Kidney epithelial cell (primary cell): Measurements from ENCODE around the gene PLA2G6. TPM values are rescaled to one million over a fixed set of nuclear protein-coding genes. Genes with fewer than 3 reads are reported as not detected.

ENCODE experiments used
- DNase-seq: peaks from one replicate; pipeline ENCODE4 v3.0.0-alpha.2; 2010; ENCODE audit warnings: low read depth
- H3K27me3 ChIP-seq: 2 replicates; pipeline ENCODE4 v1.6.0; 2011; ENCODE audit warnings: low read length; ENCODE audit not compliant: control insufficient read depth, insufficient read depth
- H3K36me3 ChIP-seq: 2 replicates; pipeline ENCODE4 v1.5.1; 2011; ENCODE audit warnings: low read length; ENCODE audit not compliant: control insufficient read depth, insufficient read depth
- H3K4me3 ChIP-seq: 2 replicates; pipeline ENCODE4 v1.5.1; 2011; ENCODE audit warnings: low read depth, mild to moderate bottlenecking, control low read depth, low read length
- total RNA-seq: library from RNA; depleted of rRNA; stranded (reverse); fragments of >200 nt; gene quantifications from 2 replicates; pipeline ENCODE4 v1.2.3, GENCODE V29; 2015
- TF ChIP-seq, protein P1 (sequence below): IDR thresholded peaks from 2 replicates; pipeline ENCODE4 v1.5.1; 2011; ENCODE audit warnings: mild to moderate bottlenecking, moderate library complexity, low read length, control low read depth, inconsistent platforms; ENCODE audit not compliant: insufficient read depth, poor library complexity, severe bottlenecking

Gene PLA2G6
- total RNA-seq, 1 donor from 2014 or later, result 15.5 TPM

DNA sequence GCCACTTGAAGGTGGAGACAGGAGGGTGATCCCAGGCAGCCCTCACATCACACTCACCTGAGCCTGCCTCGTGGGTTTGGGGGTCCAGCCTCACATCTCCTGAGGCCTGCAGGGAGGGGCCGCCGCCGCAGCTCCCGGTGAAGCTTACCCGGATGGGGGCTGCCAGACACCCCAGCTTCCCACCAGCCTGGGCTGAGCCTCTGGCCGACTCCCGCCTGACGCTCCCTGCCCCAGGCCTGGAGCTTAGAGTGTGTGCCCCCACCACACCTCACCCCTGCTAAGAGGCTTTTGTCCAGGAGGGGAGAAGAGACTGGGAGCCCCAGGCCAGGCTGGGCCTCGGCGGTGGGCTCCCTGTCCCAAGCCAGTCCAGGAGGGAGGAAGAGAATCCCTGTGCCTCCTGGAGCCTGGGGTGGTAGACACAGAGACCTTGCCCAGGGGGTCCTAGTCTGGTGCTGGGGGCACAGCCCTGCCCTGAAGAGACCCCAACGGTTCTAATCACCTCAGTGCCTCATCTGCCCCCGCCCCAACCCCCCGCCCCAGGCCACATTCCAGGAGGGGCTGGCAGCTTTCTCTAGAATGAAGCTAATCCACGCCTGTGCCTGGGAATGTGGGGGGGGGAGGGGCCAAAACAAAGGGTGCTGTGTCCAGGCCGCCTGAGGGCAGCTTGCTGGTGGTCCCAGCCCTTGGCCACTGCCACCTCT, 97.5 kb downstream of the PLA2G6 start, which contains the start of gene SLC16A8:
SLC16A8 (minus strand) TSS at position 254 of the 701 bp plus-strand sequence. CDS start 1,311 bp downstream, outside the sequence.
- Histone ChIP-seq H3K27me3 (peaks cover 43% of the 10 kb centered on the region), H3K36me3 (no peaks in the 10 kb centered on the region), H3K4me3 (no peak within 1 kb of the TSS)
- no peak for DNase-seq
- TF ChIP-seq, protein P1, sequence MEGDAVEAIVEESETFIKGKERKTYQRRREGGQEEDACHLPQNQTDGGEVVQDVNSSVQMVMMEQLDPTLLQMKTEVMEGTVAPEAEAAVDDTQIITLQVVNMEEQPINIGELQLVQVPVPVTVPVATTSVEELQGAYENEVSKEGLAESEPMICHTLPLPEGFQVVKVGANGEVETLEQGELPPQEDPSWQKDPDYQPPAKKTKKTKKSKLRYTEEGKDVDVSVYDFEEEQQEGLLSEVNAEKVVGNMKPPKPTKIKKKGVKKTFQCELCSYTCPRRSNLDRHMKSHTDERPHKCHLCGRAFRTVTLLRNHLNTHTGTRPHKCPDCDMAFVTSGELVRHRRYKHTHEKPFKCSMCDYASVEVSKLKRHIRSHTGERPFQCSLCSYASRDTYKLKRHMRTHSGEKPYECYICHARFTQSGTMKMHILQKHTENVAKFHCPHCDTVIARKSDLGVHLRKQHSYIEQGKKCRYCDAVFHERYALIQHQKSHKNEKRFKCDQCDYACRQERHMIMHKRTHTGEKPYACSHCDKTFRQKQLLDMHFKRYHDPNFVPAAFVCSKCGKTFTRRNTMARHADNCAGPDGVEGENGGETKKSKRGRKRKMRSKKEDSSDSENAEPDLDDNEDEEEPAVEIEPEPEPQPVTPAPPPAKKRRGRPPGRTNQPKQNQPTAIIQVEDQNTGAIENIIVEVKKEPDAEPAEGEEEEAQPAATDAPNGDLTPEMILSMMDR, result no peak

DNA sequence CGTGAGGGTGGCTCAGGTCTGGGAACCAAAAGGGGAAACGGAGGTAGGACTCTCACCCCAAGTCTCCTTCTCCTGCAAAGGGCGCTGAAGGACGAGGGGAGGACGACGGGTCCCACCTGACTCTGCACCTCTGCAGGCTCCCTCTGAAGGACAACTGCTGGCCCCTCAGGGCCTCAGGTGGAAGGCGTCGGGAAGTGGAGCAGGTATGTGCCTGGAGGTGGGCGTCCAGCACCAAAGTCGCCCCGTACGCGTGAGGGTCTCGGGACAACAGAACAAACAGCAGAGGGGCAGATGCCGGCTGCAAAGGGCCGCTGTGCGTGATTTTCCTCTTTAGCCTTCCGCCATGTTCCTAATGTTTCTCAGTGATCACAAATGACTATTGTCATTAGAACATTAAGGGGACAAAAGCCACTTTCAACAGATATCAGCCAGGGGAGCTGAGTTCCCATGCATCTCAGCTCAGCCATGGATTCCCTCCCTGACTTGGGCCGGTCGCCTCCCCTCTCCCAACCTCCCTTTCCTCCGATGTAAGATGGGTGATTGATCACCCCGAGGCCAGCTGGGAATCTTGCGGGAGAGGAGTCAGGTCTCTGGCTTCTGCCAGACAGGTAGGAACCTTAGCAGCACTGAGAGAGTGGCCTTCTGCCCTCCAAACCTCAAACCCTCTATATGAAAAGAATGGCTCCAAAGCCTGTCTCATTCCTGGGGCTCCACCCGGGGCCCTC, 98.5 kb downstream of the PLA2G6 start:
- TF ChIP-seq, protein P1, result no peak
- H3K27me3 ChIP-seq, result peaks cover 37% of the 10 kb centered on the region
- H3K4me3 ChIP-seq, result no peak overlapping the region
- DNase-seq, result no peak
- H3K36me3 ChIP-seq, result no peaks in the 10 kb centered on the region

DNA sequence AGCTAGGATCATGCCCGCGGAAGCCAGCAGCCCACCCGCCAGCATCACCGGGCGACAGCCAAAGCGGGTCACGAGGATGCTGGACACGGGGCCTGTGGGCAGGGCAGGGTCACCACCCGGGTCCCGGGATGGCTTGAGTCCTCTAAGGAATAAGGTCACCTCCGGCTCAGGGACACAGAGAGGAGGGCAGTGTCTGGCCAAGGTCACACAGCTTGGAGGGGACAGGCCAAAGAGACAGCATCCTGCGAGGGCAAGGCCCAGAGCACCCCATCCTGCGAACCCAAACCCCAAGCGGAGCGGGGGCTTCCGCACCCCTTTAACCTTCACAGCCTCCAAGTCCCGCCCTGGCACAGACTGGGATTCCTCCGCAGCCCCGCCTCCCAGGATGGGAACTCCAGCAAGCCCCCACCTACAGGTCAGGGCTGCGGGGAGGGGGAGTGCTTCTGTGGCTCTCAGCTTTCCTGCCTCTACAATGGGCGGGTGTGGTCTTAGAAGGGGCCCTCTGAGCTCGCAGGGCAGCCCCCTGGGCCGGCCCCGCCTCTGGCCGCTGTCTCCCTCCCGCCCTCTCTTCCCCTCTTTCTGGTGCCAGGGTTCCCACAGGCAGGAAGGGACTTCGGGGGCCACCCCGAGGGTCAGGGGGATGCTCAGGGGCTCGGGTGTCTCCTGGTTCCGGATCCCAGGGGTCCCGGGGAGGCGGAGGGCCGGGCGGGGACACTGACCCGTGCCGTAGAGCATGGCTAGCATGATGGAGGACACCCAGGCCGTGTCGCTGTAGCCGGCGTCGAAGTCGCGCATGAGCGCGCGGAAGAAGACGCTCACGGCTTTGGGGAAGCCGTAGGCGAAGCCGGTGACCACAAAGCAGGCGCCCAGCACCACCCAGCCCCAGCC, 99.4 kb downstream of the PLA2G6 start:
- no peak for DNase-seq
- no peaks in the 10 kb centered on the region for H3K36me3 ChIP-seq
- H3K4me3 ChIP-seq, result no peak overlapping the region
- TF ChIP-seq, protein P1, result no peak
- H3K27me3 ChIP-seq, result peaks cover 37% of the 10 kb centered on the region

DNA sequence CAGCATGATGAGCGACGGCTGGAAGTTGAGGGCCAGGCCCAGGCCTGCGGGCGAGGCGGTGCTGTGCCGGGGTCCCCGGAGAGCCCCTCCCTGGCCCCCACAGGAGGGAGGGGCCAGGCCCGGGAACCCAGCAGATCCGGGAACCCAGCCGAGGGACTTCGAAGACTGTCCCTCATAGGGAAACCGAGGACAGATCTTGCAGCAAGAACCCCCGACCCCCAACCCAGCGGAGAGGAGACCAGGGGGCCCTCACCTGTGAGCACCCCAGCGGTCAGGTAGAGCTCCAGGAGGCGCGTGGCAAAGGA, 100.0 kb downstream of the PLA2G6 start:
- TF ChIP-seq, protein P1, result no peak
- Histone ChIP-seq H3K27me3 (peaks cover 37% of the 10 kb centered on the region), H3K36me3 (no peaks in the 10 kb centered on the region), H3K4me3 (no peak overlapping the region)
- DNase-seq, result no peak

DNA sequence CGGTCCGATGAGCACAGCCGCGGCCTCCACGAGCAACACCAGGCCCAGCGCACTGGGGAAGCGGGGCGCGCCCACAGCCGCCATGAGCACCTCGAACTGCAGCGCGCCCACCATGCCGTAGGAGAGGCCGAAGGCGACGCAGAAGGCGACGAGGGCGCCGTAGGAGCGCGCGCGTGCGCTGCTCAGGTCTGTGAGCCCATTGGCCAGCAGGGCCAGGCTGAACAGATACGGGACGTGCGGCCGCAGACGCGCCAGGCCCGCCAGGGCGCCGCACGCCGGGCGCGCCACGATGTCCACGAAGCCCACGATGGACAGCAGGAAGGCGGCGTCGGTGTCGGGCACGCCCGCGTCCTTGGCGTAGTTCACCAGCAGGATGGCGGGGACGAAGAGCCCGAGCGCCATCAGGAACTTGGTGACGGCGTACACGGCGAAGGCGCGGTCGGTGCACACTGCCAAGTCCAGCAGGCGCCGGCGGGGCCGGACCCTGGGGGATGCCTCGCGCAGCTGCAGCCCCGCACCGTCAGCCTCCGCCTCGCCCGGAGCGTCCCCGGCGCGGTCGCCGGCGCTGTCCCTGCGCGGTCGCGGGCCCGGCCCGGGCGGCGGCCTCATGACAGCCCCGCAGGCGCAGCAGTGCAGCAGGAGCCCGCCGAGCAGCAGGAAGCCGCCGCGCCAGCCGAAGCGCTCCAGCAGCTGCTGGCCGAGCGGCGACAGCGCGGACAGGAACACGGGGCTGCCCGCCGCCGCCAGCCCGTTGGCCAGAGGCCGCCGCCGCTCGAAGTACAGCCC, 100.6 kb downstream of the PLA2G6 start:
- Histone ChIP-seq H3K27me3 (peaks cover 37% of the 10 kb centered on the region), H3K4me3 (peak overlapping the region; percentile 24), H3K36me3 (no peaks in the 10 kb centered on the region)
- no peak for DNase-seq
- TF ChIP-seq, protein P1, result no peak
